Activated T-cell treated with anti-CD3 and anti-CD28 coated beads for 48 hours (primary cell): ENCODE data around the gene INTS11.
A peak's percentile ranks its signal among the peaks of the same experiment; 100 is the strongest.

Experiments used
- DNase-seq: peaks from one replicate; pipeline ENCODE4 v3.0.0-alpha.2; 2020; ENCODE audit warnings: low read depth

INTS11 gene

DNA sequence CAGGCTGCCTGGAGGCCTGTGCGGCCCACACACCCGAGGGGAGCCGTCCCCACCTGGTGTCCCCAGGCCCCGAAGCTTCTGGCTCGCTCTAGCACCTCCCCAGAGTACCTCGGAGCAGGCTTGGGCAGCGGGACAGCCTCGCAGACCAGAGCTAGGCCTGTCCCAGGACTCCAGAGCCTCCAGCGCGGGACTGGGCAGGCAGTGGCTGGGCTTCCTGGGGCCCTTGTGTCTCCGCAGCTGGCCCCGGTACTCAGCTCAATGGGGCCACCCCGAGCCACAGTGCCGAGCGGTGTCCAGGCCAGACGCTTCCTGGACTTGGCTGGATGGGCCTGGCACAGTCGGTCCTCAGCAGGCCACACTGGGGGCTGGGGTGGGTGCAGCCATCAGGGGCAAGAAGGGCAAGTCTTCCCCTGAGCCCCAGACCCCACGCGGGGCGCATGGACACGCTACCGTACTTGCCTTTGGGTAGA, 39.3 kb downstream of the INTS11 start:
- no peak for DNase-seq

DNA sequence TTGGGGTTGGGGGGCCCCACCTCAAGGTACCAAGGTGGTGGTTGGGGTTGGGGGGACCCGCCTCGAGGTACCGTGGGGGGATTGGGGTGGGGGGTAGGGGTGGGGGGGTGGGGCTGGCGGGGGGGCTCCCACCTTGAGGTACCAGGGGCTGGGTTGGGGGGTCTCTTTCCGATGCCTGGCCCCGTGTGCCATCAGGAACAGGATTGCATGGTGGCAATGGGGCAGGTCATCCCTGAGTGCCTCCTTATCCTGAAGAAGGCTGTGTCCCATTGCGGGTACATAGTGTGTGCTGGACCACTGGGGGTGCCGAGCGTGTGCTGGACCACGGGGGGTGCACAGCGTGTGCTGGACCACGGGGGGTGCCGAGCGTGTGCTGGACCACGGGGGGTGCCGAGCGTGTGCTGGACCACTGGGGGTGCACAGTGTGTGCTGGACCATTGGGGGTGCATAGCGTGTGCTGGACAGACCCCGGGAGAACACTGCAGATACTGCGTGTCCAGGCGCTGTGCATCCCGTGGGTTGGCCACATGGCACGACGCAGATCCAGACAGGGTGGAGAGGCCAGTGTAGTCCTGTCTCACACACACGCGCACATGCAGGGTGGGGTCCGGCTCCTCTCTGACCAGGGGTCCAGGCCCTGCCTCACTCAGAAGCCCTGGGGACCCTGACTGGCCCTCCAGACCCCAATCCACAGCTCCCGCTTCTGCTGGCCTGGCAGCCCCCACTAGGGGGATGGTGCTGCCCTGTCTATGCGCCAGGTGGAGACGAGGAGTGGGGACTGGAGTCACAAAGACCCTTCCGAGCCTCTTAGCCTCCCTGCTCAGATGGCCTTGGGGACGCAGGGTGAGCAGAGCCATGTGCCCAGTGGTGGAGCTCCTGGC, 40.0 kb downstream of the INTS11 start:
- DNase-seq: no peak

DNA sequence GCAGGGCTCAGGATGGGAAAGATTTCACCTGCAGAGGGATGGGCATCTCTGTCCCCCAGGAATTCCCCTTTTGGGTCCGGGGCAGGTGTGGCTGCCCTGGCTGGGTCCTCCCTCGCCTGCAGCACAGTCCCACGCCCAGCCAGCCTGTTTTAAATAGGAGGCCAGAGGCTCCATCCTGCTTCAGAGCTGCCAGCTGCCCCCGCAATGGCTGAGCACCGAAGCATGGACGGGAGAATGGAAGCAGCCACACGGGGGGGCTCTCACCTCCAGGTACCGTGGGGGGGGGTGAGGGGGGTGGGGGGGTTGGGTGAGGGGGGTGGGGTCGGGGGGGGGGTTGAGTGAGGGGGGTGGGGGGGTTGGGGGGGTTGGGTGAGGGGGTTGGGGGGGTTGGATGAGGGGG, 40.6 kb downstream of the INTS11 start:
- no peak for DNase-seq

DNA sequence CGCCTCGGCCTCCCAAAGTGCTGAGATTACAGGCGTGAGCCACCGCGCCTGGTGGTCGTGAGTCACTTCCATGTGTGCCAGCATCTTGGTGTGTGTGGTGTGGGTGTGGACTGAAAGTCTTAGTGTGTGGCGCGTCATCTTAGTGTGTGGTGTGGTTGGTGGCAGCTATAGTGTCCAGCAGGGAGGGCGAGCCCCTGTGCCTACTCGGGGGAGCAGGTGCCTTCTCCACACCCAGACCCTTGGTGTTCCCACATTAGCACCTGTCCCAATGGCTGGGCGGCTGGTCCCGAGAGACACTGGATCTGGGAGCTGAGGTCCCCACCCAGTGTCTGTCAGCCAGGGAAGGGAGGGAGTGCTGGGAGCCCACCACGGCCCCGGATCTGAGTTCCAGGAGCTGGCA, 41.5 kb downstream of the INTS11 start:
- DNase-seq: no peak

DNA sequence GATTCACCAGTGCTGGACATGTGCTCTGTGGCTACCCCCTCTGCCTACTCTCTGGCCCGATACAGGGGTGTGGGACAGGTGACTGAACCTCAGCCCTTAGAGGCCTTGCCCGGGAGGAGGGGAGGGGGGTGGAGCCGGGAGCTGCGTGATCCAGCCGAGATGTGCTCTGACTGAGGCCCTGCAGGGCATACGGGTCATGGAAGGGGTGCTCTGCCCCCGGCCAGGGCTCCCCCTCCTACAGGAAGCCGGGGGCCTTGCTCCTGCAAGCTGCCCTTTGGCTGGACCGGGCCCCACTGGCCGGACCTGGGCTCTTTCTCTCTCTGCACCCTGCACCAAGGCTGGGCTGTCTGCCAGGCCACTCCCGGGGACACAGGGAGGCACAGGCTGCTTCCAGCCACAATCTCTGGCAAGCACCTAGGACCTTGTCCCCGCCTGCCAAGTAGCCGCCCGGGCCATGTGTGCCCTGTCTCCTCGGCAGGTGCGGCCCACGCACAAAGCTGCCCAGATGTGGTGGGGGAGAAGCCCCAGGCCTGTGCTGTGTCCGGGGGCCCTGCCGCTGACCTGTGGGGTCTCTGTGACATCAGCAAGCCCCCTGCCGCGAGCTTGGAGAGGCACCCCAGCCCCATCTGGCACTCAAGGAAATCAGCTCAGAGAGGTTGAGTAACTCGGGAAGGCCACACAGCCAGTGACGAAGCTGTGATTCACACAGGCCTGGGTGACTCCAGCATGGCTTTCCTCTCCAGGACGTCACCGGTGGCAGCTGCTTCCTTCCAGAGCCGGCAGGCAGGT, 42.7 kb downstream of the INTS11 start:
- no peak for DNase-seq

DNA sequence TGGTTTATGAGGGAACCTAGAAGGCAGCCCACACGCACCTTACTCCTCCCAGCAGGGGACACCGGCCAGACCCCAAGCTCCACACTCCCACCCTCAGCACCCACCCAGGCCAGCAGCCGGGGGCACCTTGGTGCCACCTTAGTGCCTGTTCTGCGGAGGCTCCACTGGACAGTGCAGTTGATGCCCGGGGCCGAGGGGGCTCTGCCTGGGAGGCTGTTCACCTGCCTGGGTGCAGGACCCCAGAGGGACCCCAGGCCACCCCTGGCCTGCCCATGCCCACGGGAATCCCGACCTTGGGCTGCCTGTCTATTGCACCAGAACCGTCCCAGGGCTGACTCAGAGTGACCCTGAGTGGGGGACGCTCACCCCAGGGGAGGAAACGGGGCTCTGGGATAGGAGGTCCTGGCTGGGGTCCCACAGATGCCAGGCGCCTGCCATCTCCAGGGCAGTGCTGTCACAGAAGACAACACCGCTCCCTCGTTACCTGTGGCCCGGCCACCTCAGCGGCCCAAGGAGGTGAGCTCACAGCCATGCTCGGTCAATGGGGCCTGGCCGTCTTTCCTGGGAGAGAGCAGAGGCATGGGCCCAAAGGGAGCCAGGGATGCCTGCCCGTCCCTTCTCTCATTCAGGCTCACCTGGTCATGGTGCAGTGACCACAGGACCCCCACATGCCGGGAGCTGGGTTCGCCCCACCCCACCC, 43.5 kb downstream of the INTS11 start:
- DNase-seq: no peak

DNA sequence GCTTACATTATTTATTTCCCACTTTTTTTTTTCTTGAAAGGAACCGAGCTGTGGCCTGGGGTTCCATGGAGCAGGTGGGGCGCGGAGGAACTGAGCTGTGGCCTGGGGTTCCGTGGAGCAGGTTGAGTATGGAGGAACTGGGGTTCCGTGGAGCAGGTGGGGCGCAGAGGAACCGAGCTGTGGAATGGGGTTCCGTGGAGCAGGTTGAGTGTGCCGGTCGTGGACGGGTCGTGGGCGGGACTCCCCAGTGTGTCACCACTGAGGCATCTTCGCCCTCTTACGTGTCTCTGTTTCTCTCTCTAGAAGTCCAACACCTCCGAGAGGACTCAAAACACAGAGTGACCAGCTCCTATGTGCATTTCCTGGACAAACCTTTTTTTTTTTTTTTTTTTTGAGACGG, 45.4 kb downstream of the INTS11 start:
- no peak for DNase-seq

DNA sequence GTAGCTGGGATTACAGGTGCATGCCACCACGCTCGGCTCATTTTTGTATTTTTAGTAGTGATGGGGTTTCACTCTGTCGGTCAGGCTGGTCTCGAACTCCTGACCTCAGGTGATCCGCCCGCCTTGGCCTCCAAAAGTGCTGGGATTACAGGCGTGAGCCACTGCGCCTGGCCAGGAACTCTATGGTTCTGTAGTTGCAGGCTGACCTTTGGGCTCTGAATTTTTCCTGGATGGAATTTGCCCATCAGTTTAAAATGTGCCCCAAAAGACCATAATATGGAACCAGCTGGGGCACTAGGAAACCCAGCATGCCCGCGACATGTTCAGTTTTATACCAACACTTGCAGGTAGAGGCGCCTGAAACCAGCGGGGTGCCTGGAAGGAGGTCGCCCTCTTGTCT, 45.8 kb downstream of the INTS11 start:
- DNase-seq: no peak

DNA sequence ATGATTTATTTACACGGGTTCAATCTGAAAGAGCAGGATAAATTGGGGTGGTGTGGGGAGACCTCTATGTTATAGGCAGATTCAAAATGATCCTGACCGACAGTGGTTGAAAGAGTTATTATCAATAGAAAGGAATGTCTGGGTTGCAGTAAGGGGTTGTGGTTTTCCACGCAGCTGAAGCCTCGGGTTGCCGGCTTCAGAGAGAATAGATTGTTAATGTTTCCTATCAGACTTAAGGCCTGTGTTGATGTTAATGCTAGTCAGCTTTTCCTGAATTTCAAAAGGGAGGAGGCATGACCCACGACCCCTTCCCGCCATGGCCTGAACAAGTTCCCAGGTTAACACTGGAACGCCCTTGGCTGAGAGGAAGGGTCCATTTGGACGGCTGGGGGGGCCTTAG, 48.6 kb downstream of the INTS11 start:
- no peak for DNase-seq

DNA sequence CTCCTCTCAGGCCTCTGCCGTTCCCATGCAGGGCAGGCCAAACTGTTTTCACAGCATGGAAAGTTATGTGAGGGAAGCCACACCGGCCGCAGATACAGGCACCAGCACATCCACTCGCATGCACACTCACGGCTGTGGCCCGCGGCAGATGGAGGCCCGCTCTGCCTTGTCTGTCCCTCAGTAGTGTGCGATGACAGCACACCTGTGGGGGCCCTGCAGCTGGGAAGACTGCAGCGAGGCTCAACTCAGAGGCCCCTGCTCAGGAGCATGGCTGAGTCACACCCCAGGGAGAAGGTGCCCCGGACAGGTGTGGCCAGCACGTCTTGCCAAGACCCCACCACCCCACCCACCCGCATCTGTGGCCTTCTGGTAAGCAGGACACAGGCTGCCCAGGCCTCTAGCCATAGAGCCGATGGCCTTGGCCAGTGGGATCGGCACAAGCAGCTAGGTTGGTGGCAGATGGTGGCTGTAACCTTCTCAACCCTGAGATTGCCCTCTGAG, 49.5 kb downstream of the INTS11 start:
- no peak for DNase-seq

DNA sequence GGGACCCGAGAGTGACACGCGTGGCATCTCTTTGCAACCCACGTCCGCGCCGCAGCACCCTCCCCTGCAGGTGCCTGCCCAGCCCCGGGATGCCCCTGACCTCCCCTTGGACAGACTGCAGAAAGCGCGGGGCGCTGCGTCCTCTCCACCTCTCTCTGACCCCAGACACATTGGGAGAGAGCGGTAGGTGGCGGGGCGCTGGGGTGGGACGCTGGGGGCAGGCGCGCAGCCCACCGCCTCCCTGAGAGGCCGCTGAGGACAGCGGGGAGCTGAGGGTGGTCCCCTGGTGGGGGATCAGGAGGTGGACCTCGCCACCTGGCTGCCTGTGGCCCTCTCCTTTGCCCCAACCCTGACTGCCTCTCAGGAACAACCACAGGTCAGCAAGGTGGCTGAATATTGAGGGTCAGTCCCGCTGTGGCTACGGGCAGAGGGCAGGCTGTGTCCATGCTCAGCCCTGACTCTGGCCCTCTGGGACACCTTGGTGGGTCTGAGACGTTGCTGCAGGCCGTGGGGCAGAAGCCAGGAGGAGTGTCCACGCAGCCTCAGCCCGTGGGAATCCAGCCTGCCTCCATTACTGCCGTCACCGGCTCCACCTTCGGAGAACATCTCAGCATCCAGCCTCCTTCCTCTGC, 50.0 kb downstream of the INTS11 start:
- no peak for DNase-seq

DNA sequence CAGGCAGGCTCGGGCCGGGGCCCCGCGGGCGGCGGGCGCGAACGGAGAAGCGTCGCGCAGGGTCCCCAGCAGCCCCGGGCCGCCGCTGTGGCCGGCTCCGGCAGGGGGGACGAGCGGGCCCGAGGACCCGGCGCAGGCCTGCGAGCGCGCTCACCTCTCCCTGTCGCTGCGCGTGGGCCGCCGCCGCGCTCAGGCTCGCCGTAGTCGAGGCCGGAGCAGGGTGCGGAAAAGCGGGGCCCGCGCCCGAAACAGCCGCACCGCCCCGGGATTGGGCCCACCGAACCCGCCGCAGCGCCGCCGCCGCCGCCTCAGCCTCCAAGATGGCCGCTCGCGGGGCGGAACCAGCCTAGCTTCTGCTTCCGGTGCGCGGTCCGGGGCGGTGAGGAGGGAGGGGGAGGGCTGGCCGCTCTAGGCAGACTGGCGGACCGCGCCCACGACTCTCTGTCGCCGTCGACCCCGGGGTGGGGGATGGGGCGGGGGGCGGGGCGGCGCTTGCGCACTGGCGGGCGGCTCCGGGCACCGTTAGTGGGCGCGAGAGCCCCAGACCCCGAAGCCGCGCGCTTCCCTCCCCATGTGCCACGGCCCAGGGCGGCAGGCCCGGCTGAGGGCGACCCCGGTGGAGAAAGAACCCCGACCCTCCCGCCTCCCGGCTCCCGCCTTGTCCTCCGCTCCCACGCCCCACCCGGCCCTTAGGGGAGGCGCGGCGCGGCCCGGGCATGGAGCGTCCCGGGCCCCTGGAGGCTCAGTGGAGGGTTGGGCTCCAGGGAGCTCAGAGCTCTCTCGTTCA, 50.8 kb downstream of the INTS11 start, which contains the start of gene UBE2J2:
UBE2J2 (minus strand) TSS at position 343 of the 787 bp plus-strand sequence. CDS start 5,862 bp downstream, outside the sequence.
- DNase-seq: peak; percentile 94

DNA sequence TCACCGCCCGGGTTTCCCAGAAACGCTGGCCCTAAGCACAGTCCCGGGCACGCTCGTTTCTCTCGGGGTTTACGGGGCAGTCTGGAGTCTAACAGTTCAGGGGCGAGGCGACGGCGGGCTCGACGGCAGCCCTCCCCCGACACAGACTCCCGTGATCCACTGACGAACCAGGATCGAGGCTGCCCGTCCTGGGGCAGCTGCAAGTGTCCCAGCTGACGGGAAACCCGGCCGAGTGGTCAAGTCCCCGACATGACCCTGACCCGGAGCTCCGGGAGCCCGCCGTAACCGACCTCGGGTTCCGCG, 51.3 kb downstream of the INTS11 start:
- no peak for DNase-seq

DNA sequence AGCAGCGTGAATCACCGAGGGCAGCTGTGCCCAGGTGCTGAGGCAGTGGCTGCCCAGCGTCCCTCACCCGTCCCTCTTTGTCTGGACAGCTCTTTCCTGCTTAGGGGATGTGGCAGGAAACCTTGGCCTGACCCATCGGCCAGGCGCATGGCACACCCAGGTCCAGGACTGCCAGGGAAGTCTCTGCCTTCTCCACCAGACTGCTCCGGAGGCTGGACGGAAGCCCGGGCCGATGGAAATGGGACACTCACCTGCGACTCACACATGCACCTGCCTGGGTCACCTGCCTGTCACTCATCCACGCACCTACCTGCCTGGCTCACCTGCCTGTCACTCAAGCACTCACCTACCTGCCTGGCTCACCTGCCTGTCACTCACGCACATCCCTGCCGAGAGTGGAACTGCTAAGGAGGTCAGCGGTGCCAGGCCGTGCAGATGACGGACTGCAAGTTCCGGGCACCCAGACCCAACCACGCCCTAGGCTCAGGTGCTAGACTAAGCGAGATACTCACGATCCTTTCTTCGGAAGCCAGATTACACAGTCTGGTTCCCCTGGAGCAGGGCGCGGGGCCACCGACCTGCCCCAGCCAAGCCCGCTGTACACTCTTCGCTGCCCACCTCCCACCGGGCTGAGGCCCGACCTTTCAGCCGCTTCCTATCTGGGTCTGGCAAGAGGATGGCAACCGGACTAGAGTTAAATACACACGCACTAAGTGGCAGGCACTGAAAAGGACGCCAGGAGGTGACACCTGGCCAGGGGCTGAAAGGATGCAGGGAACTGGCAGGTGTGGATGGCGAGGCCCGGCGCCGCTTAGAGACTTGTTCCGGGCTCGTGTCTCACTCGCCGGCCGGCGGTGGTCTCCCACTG, 51.9 kb downstream of the INTS11 start:
- DNase-seq: no peak

DNA sequence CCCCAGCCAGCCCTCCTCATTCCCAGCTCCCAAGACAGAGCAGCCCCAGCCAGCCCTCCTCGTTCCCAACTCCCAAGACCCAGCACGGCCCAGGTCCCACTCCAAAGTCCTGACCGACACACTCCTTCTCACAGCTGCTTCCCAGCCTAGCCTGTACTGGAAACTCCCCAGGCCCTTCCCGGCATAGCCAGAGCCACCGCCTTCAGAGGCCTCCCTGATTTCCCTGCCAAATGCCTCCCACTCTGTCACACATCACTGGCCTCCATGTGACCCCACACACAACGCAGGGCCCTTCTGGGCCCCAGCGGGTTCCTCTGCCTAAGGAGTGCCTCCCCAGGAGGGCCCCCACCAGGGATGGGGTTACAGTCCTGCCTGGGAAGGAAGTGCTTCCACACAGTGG, 53.6 kb downstream of the INTS11 start:
- DNase-seq: no peak

DNA sequence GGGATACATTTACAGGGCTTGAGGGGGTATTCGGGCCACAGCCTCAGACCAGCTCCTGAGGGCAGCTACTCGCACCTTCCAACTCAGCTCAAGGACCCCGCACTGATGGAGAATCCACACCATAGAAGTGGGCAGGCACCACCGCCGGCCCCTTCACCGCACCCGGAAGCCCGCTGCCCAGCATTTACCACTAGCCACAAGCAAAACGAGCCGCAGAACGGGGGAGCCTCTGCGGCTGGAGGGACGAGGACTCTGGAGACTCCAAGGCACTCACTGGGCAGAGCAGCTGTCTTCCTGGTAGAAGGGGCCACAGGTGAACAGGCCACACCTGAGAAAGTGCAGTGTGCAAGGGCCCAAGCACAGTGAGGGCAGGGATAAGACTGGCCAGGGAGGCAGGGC, 56.2 kb downstream of the INTS11 start:
- DNase-seq: no peak

DNA sequence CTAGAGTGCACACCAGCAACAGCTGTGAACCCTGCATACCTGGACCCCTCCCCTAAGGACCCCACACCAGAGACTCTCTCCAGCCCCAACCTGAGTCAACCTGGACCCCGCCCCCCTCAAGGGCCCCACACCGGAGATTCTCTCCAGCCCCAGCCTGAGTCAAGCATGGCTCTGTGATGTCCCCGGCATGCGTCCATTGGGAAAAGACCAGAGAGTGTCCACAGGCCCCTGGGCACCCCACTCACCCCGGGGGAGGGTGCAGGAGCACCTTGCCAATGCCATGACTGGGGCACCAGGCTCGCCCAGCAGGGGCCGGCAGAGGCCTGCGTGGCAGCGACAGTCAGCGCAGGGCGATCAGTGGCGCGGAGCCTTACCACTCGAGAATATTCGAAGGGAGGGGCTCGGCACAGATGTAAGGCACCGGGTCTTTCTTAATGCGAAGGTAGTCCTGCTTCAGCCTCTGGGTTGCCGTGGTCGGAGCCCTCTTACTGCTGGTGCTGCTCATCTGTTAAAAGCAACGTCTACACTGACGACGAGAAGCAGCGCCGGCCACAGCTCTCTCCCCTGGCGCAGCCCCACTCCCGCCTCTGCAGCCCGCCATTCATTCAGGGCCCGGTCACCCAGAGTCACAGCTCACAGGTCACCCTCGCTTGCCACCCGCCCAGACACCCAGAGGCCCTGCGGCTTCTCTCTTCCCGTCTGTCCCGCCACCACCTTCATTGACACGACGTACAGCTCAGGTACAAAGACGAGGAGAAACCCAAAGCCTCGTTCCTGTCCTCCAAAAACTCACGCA, 56.8 kb downstream of the INTS11 start:
- no peak for DNase-seq

DNA sequence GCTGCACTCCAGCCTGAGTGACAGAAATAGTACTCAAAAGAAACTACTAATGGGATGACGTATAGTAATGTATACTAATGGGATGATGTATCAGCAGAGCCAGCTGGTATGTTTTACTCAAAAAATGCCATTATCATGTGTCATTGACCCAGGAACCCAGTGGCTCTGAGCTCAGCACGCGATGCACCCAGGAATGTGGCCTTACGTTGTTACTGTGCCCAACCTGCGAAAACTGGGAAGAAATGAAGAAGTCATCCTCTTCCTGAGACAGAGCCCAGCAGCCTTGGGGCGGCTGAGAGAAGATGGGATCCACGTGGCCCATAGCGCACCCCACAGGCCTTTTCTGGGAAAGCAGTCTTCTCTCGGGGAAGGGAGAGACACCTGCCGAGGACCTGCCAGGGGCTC, 59.6 kb downstream of the INTS11 start:
- no peak for DNase-seq

DNA sequence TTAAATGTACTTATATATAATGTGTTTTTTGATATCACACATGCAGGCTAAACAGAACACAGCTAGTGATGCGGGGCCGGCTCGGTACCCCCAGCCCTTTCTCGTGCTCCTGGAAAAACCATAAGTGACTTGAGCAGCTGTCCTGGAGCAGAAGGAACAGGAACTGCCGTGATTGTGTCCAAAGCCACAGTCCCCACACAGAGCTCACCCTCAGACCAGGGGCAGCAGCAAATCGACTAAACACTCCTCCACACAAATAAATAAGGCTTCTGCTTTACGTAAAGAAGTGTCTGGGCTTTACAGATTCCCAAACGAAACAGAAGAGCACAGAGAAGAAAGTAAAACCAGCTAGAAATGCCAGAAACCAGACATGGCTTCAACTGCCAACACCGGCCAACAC, 60.4 kb downstream of the INTS11 start:
- DNase-seq: no peak
